ENCODE measurements around the gene NLRP1.

NLRP1 gene

GRCh38 chr17:5596421-5596820 is 12.1 kb upstream of the NLRP1 start:
- no peak for DNase-seq
- H3K4me3 ChIP-seq (ENCODE audit: low read depth in 1 of 2, low read length in 2 of 2): no peak overlapping the region

GRCh38 chr17:5595831-5596230 is 11.5 kb upstream of the NLRP1 start:
- Histone ChIP-seq H3K4me3 (ENCODE audit: low read depth in 1 of 2, low read length in 2 of 2) (no peak overlapping the region), H3K9ac (ENCODE audit: low read depth, low read length) (no peak overlapping the region), H3K9me3 (ENCODE audit: insufficient read depth, low read length, severe bottlenecking) (no peaks in the 10 kb centered on the region), H4K20me1 (ENCODE audit: insufficient read depth, low read length) (no peaks in the 10 kb centered on the region), H3K36me3 (ENCODE audit: insufficient read depth, low read length) (no peaks in the 10 kb centered on the region), H3K27ac (ENCODE audit: low read length) (no peak overlapping the region), H2AFZ (ENCODE audit: low read depth, low read length) (no peak overlapping the region), H3K4me2 (ENCODE audit: insufficient read depth, low read length) (no peak overlapping the region), H3K4me1 (ENCODE audit: insufficient read depth, low read length) (no peaks in the 10 kb centered on the region), H3K79me2 (ENCODE audit: insufficient read depth, low read length) (no peaks in the 10 kb centered on the region), H3K27me3 (ENCODE audit: insufficient read depth, low read length, poor library complexity) (peaks cover 38% of the 10 kb centered on the region)
- ATAC-seq (ENCODE audit: insufficient read depth, low read depth) (no peak), DNase-seq (no peak)
- TF ChIP-seq EZH2 (IDR thresholded peaks at IDR 0.05; ENCODE audit: borderline replicate concordance, low read depth, low read length, severe bottlenecking): no peak

More at GRCh38 chr17:5596421-5596820, 12.1 kb upstream of the NLRP1 start:
- no peaks in the 10 kb centered on the region for H3K4me1 ChIP-seq (ENCODE audit: insufficient read depth, low read length)
- H2AFZ ChIP-seq (ENCODE audit: low read depth, low read length): no peak overlapping the region
- no peak for ATAC-seq (ENCODE audit: insufficient read depth, low read depth)
- H3K9me3 ChIP-seq (ENCODE audit: insufficient read depth, low read length, severe bottlenecking): no peaks in the 10 kb centered on the region
- TF ChIP-seq CTCF (IDR thresholded peaks at IDR 0.05; ENCODE audit: borderline replicate concordance, extremely low read depth, low read length, poor library complexity, severe bottlenecking) (no peak), EZH2 (IDR thresholded peaks at IDR 0.05; ENCODE audit: borderline replicate concordance, low read depth, low read length, severe bottlenecking) (no peak)
- H3K27me3 ChIP-seq (ENCODE audit: insufficient read depth, low read length, poor library complexity): peaks cover 38% of the 10 kb centered on the region
- no peaks in the 10 kb centered on the region for H3K36me3 ChIP-seq (ENCODE audit: insufficient read depth, low read length)
- H3K4me2 ChIP-seq (ENCODE audit: insufficient read depth, low read length): no peak overlapping the region
- H4K20me1 ChIP-seq (ENCODE audit: insufficient read depth, low read length): no peaks in the 10 kb centered on the region
- H3K9ac ChIP-seq (ENCODE audit: low read depth, low read length): no peak overlapping the region
- no peak overlapping the region for H3K27ac ChIP-seq (ENCODE audit: low read length)
- H3K79me2 ChIP-seq (ENCODE audit: insufficient read depth, low read length): no peaks in the 10 kb centered on the region

GRCh38 chr17:5592382-5592781 is 8.1 kb upstream of the NLRP1 start:
- Histone ChIP-seq H3K79me2 (ENCODE audit: insufficient read depth, low read length) (no peaks in the 10 kb centered on the region), H3K27me3 (ENCODE audit: insufficient read depth, low read length, poor library complexity) (peaks cover 28% of the 10 kb centered on the region), H3K4me2 (ENCODE audit: insufficient read depth, low read length) (no peak overlapping the region), H3K4me1 (ENCODE audit: insufficient read depth, low read length) (no peaks in the 10 kb centered on the region), H4K20me1 (ENCODE audit: insufficient read depth, low read length) (no peaks in the 10 kb centered on the region), H3K27ac (ENCODE audit: low read length) (no peak overlapping the region), H3K36me3 (ENCODE audit: insufficient read depth, low read length) (no peaks in the 10 kb centered on the region), H3K9me3 (ENCODE audit: insufficient read depth, low read length, severe bottlenecking) (no peaks in the 10 kb centered on the region), H3K4me3 (ENCODE audit: low read depth in 1 of 2, low read length in 2 of 2) (no peak overlapping the region), H2AFZ (ENCODE audit: low read depth, low read length) (no peak overlapping the region), H3K9ac (ENCODE audit: low read depth, low read length) (no peak overlapping the region)
- DNase-seq (no peak), ATAC-seq (ENCODE audit: insufficient read depth, low read depth) (peak; percentile 62; the same call in 2 of the 3 replicates)
- no peak for TF ChIP-seq EZH2 (IDR thresholded peaks at IDR 0.05; ENCODE audit: borderline replicate concordance, low read depth, low read length, severe bottlenecking)
- peak; percentile 73 for TF ChIP-seq CTCF (IDR thresholded peaks at IDR 0.05; ENCODE audit: borderline replicate concordance, extremely low read depth, low read length, poor library complexity, severe bottlenecking)

- ATAC-seq (ENCODE audit: insufficient read depth, low read depth) (no peak), DNase-seq (no peak)
- Histone ChIP-seq H3K79me2 (ENCODE audit: insufficient read depth, low read length) (no peaks in the 10 kb centered on the region), H3K27ac (ENCODE audit: low read length) (no peak overlapping the region), H3K9ac (ENCODE audit: low read depth, low read length) (no peak overlapping the region), H3K4me1 (ENCODE audit: insufficient read depth, low read length) (no peaks in the 10 kb centered on the region), H3K36me3 (ENCODE audit: insufficient read depth, low read length) (no peaks in the 10 kb centered on the region), H3K9me3 (ENCODE audit: insufficient read depth, low read length, severe bottlenecking) (no peaks in the 10 kb centered on the region), H4K20me1 (ENCODE audit: insufficient read depth, low read length) (no peaks in the 10 kb centered on the region), H2AFZ (ENCODE audit: low read depth, low read length) (no peak overlapping the region), H3K4me2 (ENCODE audit: insufficient read depth, low read length) (no peak overlapping the region), H3K27me3 (ENCODE audit: insufficient read depth, low read length, poor library complexity) (peaks cover 27% of the 10 kb centered on the region), H3K4me3 (ENCODE audit: low read depth in 1 of 2, low read length in 2 of 2) (no peak overlapping the region)
- TF ChIP-seq CTCF (IDR thresholded peaks at IDR 0.05; ENCODE audit: borderline replicate concordance, extremely low read depth, low read length, poor library complexity, severe bottlenecking) (no peak), EZH2 (IDR thresholded peaks at IDR 0.05; ENCODE audit: borderline replicate concordance, low read depth, low read length, severe bottlenecking) (no peak)
Observed at GRCh38 chr17:5591966-5592365, 7.7 kb upstream of the NLRP1 start.

All from DND-41 (cell line).